Measurements from ENCODE around the gene ARF1. TPM values are rescaled to one million over a fixed set of nuclear protein-coding genes. Genes with fewer than 3 reads are reported as not detected.

ARF1 gene
- total and polyA plus RNA-seq, 2 of the 13 experiments (the other 11 are each of a cell fraction or from before 2014, with no cell fraction given): 186 to 327 TPM

GRCh38 chr1:228109962-228110488 lies 27.5 kb downstream of the ARF1 start (continued):
- TF ChIP-seq MAZ (IDR thresholded peaks at IDR 0.05; ENCODE audit: borderline replicate concordance, low read depth, low read length) (0 out of 2 replicates have a peak, but pooled peaks have one; percentile 15), MAZ (CRISPR knock-in tag; IDR thresholded peaks at IDR 0.05; ENCODE audit: low read depth) (no peak), ZNF362 (CRISPR knock-in tag; IDR thresholded peaks at IDR 0.05; ENCODE audit: borderline replicate concordance) (no peak), HMGXB3 (CRISPR knock-in tag; IDR thresholded peaks at IDR 0.05; ENCODE audit: borderline replicate concordance) (no peak), ZNF556 (CRISPR knock-in tag; IDR thresholded peaks at IDR 0.05; ENCODE audit: borderline replicate concordance) (no peak), NBN (conservative IDR thresholded peaks at IDR 0.05) (no peak), ZC3H4 (CRISPR knock-in tag; IDR thresholded peaks at IDR 0.05; ENCODE audit: borderline replicate concordance) (no peak), SIN3A (IDR thresholded peaks at IDR 0.05; ENCODE audit: borderline replicate concordance, low read depth, low read length) (peak; percentile 70; the same call in 1 of the 2 replicates), ZNF296 (CRISPR knock-in tag; conservative IDR thresholded peaks at IDR 0.05) (no peak), CREB1 (IDR thresholded peaks at IDR 0.05) (no peak), CREB1 (CRISPR knock-in tag; IDR thresholded peaks at IDR 0.05) (peak; percentile 46; the same call in 1 of the 2 replicates), TEAD2 (CRISPR knock-in tag; IDR thresholded peaks at IDR 0.05) (no peak), MLX (CRISPR knock-in tag; IDR thresholded peaks at IDR 0.05) (no peak), IRF2 (CRISPR knock-in tag; IDR thresholded peaks at IDR 0.05) (0 out of 2 replicates have a peak, but pooled peaks have one; percentile 14)
- TF ChIP-seq, protein P1, sequence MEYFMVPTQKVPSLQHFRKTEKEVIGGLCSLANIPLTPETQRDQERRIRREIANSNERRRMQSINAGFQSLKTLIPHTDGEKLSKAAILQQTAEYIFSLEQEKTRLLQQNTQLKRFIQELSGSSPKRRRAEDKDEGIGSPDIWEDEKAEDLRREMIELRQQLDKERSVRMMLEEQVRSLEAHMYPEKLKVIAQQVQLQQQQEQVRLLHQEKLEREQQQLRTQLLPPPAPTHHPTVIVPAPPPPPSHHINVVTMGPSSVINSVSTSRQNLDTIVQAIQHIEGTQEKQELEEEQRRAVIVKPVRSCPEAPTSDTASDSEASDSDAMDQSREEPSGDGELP (IDR thresholded peaks at IDR 0.05; ENCODE audit: borderline replicate concordance, low read depth): peak; percentile 86; the same call in 1 of the 2 replicates
- TF ChIP-seq, protein P2, sequence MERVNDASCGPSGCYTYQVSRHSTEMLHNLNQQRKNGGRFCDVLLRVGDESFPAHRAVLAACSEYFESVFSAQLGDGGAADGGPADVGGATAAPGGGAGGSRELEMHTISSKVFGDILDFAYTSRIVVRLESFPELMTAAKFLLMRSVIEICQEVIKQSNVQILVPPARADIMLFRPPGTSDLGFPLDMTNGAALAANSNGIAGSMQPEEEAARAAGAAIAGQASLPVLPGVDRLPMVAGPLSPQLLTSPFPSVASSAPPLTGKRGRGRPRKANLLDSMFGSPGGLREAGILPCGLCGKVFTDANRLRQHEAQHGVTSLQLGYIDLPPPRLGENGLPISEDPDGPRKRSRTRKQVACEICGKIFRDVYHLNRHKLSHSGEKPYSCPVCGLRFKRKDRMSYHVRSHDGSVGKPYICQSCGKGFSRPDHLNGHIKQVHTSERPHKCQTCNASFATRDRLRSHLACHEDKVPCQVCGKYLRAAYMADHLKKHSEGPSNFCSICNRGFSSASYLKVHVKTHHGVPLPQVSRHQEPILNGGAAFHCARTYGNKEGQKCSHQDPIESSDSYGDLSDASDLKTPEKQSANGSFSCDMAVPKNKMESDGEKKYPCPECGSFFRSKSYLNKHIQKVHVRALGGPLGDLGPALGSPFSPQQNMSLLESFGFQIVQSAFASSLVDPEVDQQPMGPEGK (CRISPR knock-in tag; IDR thresholded peaks at IDR 0.05): peak; percentile 89
- TF ChIP-seq, protein P3, sequence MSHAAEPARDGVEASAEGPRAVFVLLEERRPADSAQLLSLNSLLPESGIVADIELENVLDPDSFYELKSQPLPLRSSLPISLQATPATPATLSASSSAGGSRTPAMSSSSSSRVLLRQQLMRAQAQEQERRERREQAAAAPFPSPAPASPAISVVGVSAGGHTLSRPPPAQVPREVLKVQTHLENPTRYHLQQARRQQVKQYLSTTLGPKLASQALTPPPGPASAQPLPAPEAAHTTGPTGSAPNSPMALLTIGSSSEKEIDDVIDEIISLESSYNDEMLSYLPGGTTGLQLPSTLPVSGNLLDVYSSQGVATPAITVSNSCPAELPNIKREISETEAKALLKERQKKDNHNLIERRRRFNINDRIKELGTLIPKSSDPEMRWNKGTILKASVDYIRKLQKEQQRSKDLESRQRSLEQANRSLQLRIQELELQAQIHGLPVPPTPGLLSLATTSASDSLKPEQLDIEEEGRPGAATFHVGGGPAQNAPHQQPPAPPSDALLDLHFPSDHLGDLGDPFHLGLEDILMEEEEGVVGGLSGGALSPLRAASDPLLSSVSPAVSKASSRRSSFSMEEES (CRISPR knock-in tag; IDR thresholded peaks at IDR 0.05): peak; percentile 16; the same call in 1 of the 2 replicates
- TF ChIP-seq, protein P4, sequence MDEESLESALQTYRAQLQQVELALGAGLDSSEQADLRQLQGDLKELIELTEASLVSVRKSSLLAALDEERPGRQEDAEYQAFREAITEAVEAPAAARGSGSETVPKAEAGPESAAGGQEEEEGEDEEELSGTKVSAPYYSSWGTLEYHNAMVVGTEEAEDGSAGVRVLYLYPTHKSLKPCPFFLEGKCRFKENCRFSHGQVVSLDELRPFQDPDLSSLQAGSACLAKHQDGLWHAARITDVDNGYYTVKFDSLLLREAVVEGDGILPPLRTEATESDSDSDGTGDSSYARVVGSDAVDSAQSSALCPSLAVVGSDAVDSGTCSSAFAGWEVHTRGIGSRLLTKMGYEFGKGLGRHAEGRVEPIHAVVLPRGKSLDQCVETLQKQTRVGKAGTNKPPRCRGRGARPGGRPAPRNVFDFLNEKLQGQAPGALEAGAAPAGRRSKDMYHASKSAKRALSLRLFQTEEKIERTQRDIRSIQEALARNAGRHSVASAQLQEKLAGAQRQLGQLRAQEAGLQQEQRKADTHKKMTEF (CRISPR knock-in tag; IDR thresholded peaks at IDR 0.05): 0 out of 2 replicates have a peak, but pooled peaks have one; percentile 11
